ENCODE results near the gene TSSK6. TPM values are rescaled to one million over a fixed set of nuclear protein-coding genes. Genes with fewer than 3 reads are reported as not detected.

Gene TSSK6
- total RNA-seq, 1 experiment from 2014 or later: 3.1 TPM

- Mint-ChIP-seq H3K27me3 (ENCODE audit: unreplicated experiment) (peaks cover 10% of the 10 kb centered on the region), H3K9me3 (ENCODE audit: low read depth, unreplicated experiment) (no peaks in the 10 kb centered on the region), H3K4me1 (ENCODE audit: low read depth, unreplicated experiment) (no peaks in the 10 kb centered on the region), H3K27ac (ENCODE audit: unreplicated experiment) (no peak overlapping the region), H3K4me3 (ENCODE audit: low read depth, unreplicated experiment) (no peak overlapping the region), H3K36me3 (ENCODE audit: insufficient read depth, unreplicated experiment) (peaks cover 4% of the 10 kb centered on the region)
- CTCF ChIA-PET: interaction anchor here (1.3 to 1.6 kb wide), 2 partner anchors 21 to 75 kb away, joined by 5 read pairs; no protein-coding TSS in a partner anchor
- no peak for DNase-seq
- no peak for TF ChIP-seq CTCF (IDR thresholded peaks at IDR 0.05; ENCODE audit: unreplicated experiment)
- BruUV-seq (replicated peaks): no TSS peak
- intact Hi-C loops (cut with micrococcal nuclease; ENCODE audit: unreplicated experiment): loop anchor here (10.0 kb wide), 1 partner anchor 51 kb away; no protein-coding TSS in a partner anchor
Observed at GRCh38 chr19:19553670-19554069, 38.3 kb upstream of the TSSK6 start.

- intact Hi-C loops (cut with micrococcal nuclease; ENCODE audit: unreplicated experiment): loop anchor here (10.0 kb wide), 1 partner anchor 52 kb away; no protein-coding TSS in a partner anchor
- H3K27ac Mint-ChIP-seq (ENCODE audit: unreplicated experiment): no peak overlapping the region
- H3K4me3 Mint-ChIP-seq (ENCODE audit: low read depth, unreplicated experiment): no peak overlapping the region
- CTCF ChIA-PET: interaction anchor here (0.6 to 1.3 kb wide), 4 partner anchors 8 to 114 kb away, joined by 3 to 5 read pairs (median 4); no protein-coding TSS in a partner anchor
- peaks cover 14% of the 10 kb centered on the region for H3K27me3 Mint-ChIP-seq (ENCODE audit: unreplicated experiment)
- TF ChIP-seq CTCF (IDR thresholded peaks at IDR 0.05; ENCODE audit: unreplicated experiment): peak; percentile 70
- no peaks in the 10 kb centered on the region for H3K9me3 Mint-ChIP-seq (ENCODE audit: low read depth, unreplicated experiment)
- H3K4me1 Mint-ChIP-seq (ENCODE audit: low read depth, unreplicated experiment): no peaks in the 10 kb centered on the region
- BruUV-seq (replicated peaks): no TSS peak
- DNase-seq: peak; percentile 64
- H3K36me3 Mint-ChIP-seq (ENCODE audit: insufficient read depth, unreplicated experiment): peaks cover 4% of the 10 kb centered on the region
Observed at GRCh38 chr19:19552798-19553197, 37.5 kb upstream of the TSSK6 start.

GRCh38 chr19:19551853-19552192, 36.5 kb upstream of the TSSK6 start:
- no TSS peak for BruUV-seq (replicated peaks)
- CTCF ChIA-PET: no interaction called here
- no peak for TF ChIP-seq CTCF (IDR thresholded peaks at IDR 0.05; ENCODE audit: unreplicated experiment)
- DNase-seq: no peak
- Mint-ChIP-seq H3K4me3 (ENCODE audit: low read depth, unreplicated experiment) (no peak overlapping the region), H3K4me1 (ENCODE audit: low read depth, unreplicated experiment) (no peaks in the 10 kb centered on the region), H3K9me3 (ENCODE audit: low read depth, unreplicated experiment) (no peaks in the 10 kb centered on the region), H3K27me3 (ENCODE audit: unreplicated experiment) (peaks cover 14% of the 10 kb centered on the region), H3K27ac (ENCODE audit: unreplicated experiment) (no peak overlapping the region), H3K36me3 (ENCODE audit: insufficient read depth, unreplicated experiment) (peaks cover 4% of the 10 kb centered on the region)
- intact Hi-C loops (cut with micrococcal nuclease; ENCODE audit: unreplicated experiment): loop anchor here (10.0 kb wide), 1 partner anchor 53 kb away; no protein-coding TSS in a partner anchor

- TF ChIP-seq CTCF (IDR thresholded peaks at IDR 0.05; ENCODE audit: unreplicated experiment): no peak
- Mint-ChIP-seq H3K27me3 (ENCODE audit: unreplicated experiment) (peaks cover 14% of the 10 kb centered on the region), H3K36me3 (ENCODE audit: insufficient read depth, unreplicated experiment) (peaks cover 4% of the 10 kb centered on the region), H3K4me1 (ENCODE audit: low read depth, unreplicated experiment) (no peaks in the 10 kb centered on the region), H3K27ac (ENCODE audit: unreplicated experiment) (no peak overlapping the region), H3K4me3 (ENCODE audit: low read depth, unreplicated experiment) (no peak overlapping the region), H3K9me3 (ENCODE audit: low read depth, unreplicated experiment) (no peaks in the 10 kb centered on the region)
- DNase-seq: no peak
- intact Hi-C loops (cut with micrococcal nuclease; ENCODE audit: unreplicated experiment): loop anchor here (10.0 kb wide), 1 partner anchor 54 kb away; no protein-coding TSS in a partner anchor
- CTCF ChIA-PET: no interaction called here
- no TSS peak for BruUV-seq (replicated peaks)
Observed at GRCh38 chr19:19550972-19551852, 35.9 kb upstream of the TSSK6 start.
